ENCODE data around the gene SHOC2.

The SHOC2 gene

DNA sequence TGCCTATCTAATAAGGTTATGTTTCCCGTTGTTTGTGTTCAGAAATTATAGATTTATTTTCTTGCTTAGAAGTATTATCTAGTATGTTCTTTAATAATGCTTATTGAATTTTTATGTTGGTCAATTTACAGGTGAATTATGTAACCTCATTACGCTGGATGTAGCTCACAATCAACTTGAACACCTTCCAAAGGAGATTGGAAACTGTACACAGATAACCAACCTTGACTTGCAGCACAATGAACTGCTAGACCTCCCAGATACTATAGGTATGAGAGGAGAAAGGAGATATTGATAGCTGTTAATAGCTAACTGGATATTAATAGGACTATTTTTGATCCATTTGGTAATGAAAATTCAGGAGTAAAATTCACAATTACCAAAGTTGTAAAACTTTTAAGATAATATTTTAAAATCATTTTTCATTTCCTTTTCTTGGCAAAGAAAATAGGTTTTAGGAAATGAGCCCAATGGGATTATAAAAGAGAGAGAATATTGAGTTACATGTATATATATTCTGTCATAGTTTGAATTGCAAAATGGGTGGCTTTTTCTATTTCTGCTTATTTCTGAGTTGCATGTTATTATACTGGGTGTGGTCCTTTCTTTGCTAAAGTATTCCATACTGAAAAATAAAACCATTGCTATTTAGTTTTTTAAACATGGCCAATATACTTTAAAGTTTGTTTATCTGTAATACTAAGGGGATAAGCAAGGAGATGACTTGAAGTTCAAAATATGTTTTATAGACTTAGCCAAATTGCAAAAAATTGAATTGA is 66.3 kb downstream of the SHOC2 start:
- Histone ChIP-seq H3K9me2 (replicated peaks; ENCODE audit: control insufficient read depth, low read length) (no peaks in the 10 kb centered on the region), H3K36me3 (ENCODE audit: control insufficient read depth, low read length) (peaks cover 58% of the 10 kb centered on the region), H3K4me2 (ENCODE audit: low read length) (no peak overlapping the region), H3F3A (ENCODE audit: control insufficient read depth, insufficient read depth) (peaks cover 4% of the 10 kb centered on the region; the same call in 1 of the 2 replicates), H3K9me3 (ENCODE audit: control insufficient read depth, insufficient read depth, low read length) (peaks cover 7% of the 10 kb centered on the region; the same call in 1 of the 2 replicates), H4K20me1 (ENCODE audit: control insufficient read depth, insufficient read depth, low read depth, low read length) (no peaks in the 10 kb centered on the region), H3K27ac (ENCODE audit: low read depth, low read length) (no peak overlapping the region), H3K27me3 (ENCODE audit: control insufficient read depth, low read length) (no peaks in the 10 kb centered on the region), H3K4me3 (ENCODE audit: low read length) (no peak overlapping the region), H3K4me1 (ENCODE audit: control insufficient read depth, low read length) (peaks cover 2% of the 10 kb centered on the region; the same call in 1 of the 2 replicates), H3K79me2 (ENCODE audit: control insufficient read depth, low read length) (peaks cover 78% of the 10 kb centered on the region)
- TF ChIP-seq EZH2phosphoT487 (IDR thresholded peaks at IDR 0.05; ENCODE audit: borderline replicate concordance, low read length): no peak
- TF ChIP-seq, protein P1, sequence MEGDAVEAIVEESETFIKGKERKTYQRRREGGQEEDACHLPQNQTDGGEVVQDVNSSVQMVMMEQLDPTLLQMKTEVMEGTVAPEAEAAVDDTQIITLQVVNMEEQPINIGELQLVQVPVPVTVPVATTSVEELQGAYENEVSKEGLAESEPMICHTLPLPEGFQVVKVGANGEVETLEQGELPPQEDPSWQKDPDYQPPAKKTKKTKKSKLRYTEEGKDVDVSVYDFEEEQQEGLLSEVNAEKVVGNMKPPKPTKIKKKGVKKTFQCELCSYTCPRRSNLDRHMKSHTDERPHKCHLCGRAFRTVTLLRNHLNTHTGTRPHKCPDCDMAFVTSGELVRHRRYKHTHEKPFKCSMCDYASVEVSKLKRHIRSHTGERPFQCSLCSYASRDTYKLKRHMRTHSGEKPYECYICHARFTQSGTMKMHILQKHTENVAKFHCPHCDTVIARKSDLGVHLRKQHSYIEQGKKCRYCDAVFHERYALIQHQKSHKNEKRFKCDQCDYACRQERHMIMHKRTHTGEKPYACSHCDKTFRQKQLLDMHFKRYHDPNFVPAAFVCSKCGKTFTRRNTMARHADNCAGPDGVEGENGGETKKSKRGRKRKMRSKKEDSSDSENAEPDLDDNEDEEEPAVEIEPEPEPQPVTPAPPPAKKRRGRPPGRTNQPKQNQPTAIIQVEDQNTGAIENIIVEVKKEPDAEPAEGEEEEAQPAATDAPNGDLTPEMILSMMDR (IDR thresholded peaks at IDR 0.05; ENCODE audit: low read depth, low read length, poor library complexity, severe bottlenecking): no peak

GRCh38 chr10:110989016-110989415 is 69.6 kb downstream of the SHOC2 start:
- Histone ChIP-seq H3K36me3 (ENCODE audit: control insufficient read depth, low read length) (peaks cover 63% of the 10 kb centered on the region), H3F3A (ENCODE audit: control insufficient read depth, insufficient read depth) (peaks cover 4% of the 10 kb centered on the region; the same call in 1 of the 2 replicates), H3K27me3 (ENCODE audit: control insufficient read depth, low read length) (no peaks in the 10 kb centered on the region), H4K20me1 (ENCODE audit: control insufficient read depth, insufficient read depth, low read depth, low read length) (no peaks in the 10 kb centered on the region), H3K27ac (ENCODE audit: low read depth, low read length) (no peak overlapping the region), H3K79me2 (ENCODE audit: control insufficient read depth, low read length) (peaks cover 78% of the 10 kb centered on the region), H3K4me2 (ENCODE audit: low read length) (no peak overlapping the region), H3K4me3 (ENCODE audit: low read length) (no peak overlapping the region), H3K4me1 (ENCODE audit: control insufficient read depth, low read length) (0 out of 2 replicates have a peak, but pooled peaks cover 5% of the 10 kb centered on the region), H3K9me3 (ENCODE audit: control insufficient read depth, insufficient read depth, low read length) (no peaks in the 10 kb centered on the region), H3K9me2 (replicated peaks; ENCODE audit: control insufficient read depth, low read length) (no peaks in the 10 kb centered on the region)
- TF ChIP-seq, protein P1 (IDR thresholded peaks at IDR 0.05; ENCODE audit: low read depth, low read length, poor library complexity, severe bottlenecking): no peak
- no peak for TF ChIP-seq EZH2phosphoT487 (IDR thresholded peaks at IDR 0.05; ENCODE audit: borderline replicate concordance, low read length)

GRCh38 chr10:110992006-110992800 is 72.8 kb downstream of the SHOC2 start:
- Histone ChIP-seq H3K4me1 (ENCODE audit: control insufficient read depth, low read length) (0 out of 2 replicates have a peak, but pooled peaks cover 5% of the 10 kb centered on the region), H3F3A (ENCODE audit: control insufficient read depth, insufficient read depth) (no peaks in the 10 kb centered on the region), H3K4me2 (ENCODE audit: low read length) (no peak overlapping the region), H3K27me3 (ENCODE audit: control insufficient read depth, low read length) (no peaks in the 10 kb centered on the region), H3K79me2 (ENCODE audit: control insufficient read depth, low read length) (peaks cover 71% of the 10 kb centered on the region), H4K20me1 (ENCODE audit: control insufficient read depth, insufficient read depth, low read depth, low read length) (no peaks in the 10 kb centered on the region), H3K4me3 (ENCODE audit: low read length) (no peak overlapping the region), H3K36me3 (ENCODE audit: control insufficient read depth, low read length) (peaks cover 59% of the 10 kb centered on the region), H3K9me3 (ENCODE audit: control insufficient read depth, insufficient read depth, low read length) (no peaks in the 10 kb centered on the region), H3K27ac (ENCODE audit: low read depth, low read length) (no peak overlapping the region), H3K9me2 (replicated peaks; ENCODE audit: control insufficient read depth, low read length) (no peaks in the 10 kb centered on the region)
- TF ChIP-seq EZH2phosphoT487 (IDR thresholded peaks at IDR 0.05; ENCODE audit: borderline replicate concordance, low read length): no peak
- TF ChIP-seq, protein P1 (IDR thresholded peaks at IDR 0.05; ENCODE audit: low read depth, low read length, poor library complexity, severe bottlenecking): no peak
